ENCODE results near the gene NUP210L. TPM values are rescaled to one million over a fixed set of nuclear protein-coding genes. Genes with fewer than 3 reads are reported as not detected.
A peak's percentile ranks its signal among the peaks of the same experiment; 100 is the strongest.

The NUP210L gene
- polyA plus RNA-seq, 3 donors: 0.03 TPM; not detected in 2

DNA sequence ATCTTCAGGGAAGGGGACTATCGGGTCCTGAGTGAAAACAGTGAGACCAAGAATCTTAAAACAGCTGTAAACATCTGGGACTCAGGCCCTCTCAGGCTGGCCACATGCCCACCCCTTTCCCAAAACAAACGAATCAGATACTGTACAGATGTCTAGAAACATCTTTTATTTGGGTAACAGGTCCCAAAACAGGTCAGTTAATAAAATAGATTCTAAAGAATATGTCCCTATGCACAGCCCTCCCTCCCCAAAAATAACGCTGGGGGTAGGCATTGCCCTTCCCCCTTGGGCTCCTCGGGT lies 196.0 kb downstream of the NUP210L start:
- H3K4me1 Mint-ChIP-seq: peaks cover 61% of the 10 kb centered on the region
- H3K9ac ChIP-seq (ENCODE audit: insufficient read depth, low read length, poor library complexity, severe bottlenecking): no peak overlapping the region

DNA sequence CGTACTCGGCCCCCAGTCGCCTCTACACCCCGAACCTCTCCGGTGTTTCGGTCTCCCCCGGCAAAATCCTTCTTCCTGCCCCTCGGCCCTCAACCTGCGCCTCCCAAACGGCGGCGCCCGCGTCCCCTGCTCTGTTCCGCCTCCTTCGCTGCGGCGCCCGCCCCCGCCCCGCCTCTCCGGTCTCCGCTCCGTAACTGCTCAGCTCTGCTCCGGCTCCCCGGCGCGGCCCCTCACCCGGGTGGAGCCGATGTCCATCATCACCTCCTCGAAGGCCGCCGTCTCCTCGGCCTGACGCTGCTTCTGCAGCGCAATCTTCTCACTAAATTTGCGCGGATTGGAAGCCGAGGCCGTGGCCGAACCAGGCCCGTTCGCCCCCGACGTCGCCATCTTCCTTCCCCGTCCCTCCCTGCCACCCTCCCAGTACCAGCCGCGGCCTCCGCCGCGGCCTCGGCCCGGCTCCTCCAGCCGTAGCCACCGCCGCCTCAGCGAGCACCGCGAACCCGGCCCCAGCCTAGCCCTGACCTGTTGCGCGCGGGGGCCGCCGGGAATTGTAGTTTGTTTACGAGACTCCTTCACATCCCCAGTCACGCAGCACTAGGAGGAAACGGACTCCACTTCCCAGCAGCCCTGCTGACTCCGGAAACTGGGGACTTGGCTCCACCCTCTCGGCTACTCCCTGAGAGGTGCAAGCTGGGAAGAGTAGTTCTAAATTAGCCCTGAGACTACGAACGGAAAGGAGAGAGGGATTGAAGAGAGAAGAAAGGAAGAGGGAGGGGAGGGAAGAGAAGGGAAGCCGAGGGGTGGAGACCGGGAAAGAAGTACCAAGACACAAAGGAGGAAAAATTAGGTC lies 196.5 kb downstream of the NUP210L start, which contains the start of gene CRTC2:
TSS of gene CRTC2 (minus strand) at position 502 of the 850 bp plus-strand sequence. CDS start at position 387, 115 bp downstream.
- Mint-ChIP-seq H3K4me3 (peak within 1 kb of the TSS; percentile 98), H3K27ac (peak within 1 kb of the TSS; percentile 92 to 98 (median 94)), H3K36me3 (peaks cover 32 to 50% of the 10 kb centered on the region in 2 donors), H3K4me1 (peaks cover 61% of the 10 kb centered on the region), H3K27me3 (ENCODE audit: low read depth in 3 of 3) (peaks cover 0 to 1% (median 0%) of the 10 kb centered on the region in 3 donors), H3K9me3 (peaks cover 0 to 4% (median 0%) of the 10 kb centered on the region in 7 donors)
- no peaks in the 10 kb centered on the region for H3K9me3 ChIP-seq (replicated peaks in 1 of 2; ENCODE audit: control insufficient read depth in 1 of 2, insufficient read depth in 1 of 2, low read length in 2 of 2)
- H3K4me3 ChIP-seq (replicated peaks in 1 of 3; ENCODE audit: low read depth in 2 of 3, low read length in 3 of 3): peak within 1 kb of the TSS; percentile 84 to 97 (median 89)
- peak within 1 kb of the TSS; percentile 57 to 87 for H3K27ac ChIP-seq (ENCODE audit: low read depth in 1 of 2, low read length in 2 of 2)
- H3K27me3 ChIP-seq (ENCODE audit: control insufficient read depth in 2 of 2, insufficient read depth in 2 of 2, low read length in 2 of 2): no peaks in the 10 kb centered on the region
- WGBS (ENCODE audit: insufficient coverage): under 1% methylated on average over 72 of the region's 75 CpGs
- TF ChIP-seq, protein P1, sequence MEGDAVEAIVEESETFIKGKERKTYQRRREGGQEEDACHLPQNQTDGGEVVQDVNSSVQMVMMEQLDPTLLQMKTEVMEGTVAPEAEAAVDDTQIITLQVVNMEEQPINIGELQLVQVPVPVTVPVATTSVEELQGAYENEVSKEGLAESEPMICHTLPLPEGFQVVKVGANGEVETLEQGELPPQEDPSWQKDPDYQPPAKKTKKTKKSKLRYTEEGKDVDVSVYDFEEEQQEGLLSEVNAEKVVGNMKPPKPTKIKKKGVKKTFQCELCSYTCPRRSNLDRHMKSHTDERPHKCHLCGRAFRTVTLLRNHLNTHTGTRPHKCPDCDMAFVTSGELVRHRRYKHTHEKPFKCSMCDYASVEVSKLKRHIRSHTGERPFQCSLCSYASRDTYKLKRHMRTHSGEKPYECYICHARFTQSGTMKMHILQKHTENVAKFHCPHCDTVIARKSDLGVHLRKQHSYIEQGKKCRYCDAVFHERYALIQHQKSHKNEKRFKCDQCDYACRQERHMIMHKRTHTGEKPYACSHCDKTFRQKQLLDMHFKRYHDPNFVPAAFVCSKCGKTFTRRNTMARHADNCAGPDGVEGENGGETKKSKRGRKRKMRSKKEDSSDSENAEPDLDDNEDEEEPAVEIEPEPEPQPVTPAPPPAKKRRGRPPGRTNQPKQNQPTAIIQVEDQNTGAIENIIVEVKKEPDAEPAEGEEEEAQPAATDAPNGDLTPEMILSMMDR (IDR thresholded peaks at IDR 0.05): no peak
- H3K4me2 ChIP-seq (replicated peaks; ENCODE audit: extremely low read depth, low read length, poor library complexity, severe bottlenecking): peak within 1 kb of the TSS; percentile 98
- H3K79me2 ChIP-seq (ENCODE audit: insufficient read depth, low read length): peaks cover 84% of the 10 kb centered on the region
- H3K9ac ChIP-seq (ENCODE audit: insufficient read depth, low read length, poor library complexity, severe bottlenecking): peak within 1 kb of the TSS; percentile 76
- H4K20me1 ChIP-seq (ENCODE audit: insufficient read depth, low read length): peaks cover 61% of the 10 kb centered on the region
- peaks cover 27 to 46% of the 10 kb centered on the region in 2 donors for H3K36me3 ChIP-seq (replicated peaks in 1 of 2; ENCODE audit: control insufficient read depth in 1 of 2, insufficient read depth in 2 of 2, low read length in 2 of 2)
- intact Hi-C loops (cut with micrococcal nuclease): loop anchor here in 1 of 2 donors (5.0 kb wide), 1 partner anchor 36 kb away; the partner anchor contains the start of gene GATAD2B
- peaks cover 51 to 63% of the 10 kb centered on the region in 2 donors for H3K4me1 ChIP-seq (ENCODE audit: control insufficient read depth in 1 of 2, insufficient read depth in 2 of 2, low read length in 2 of 2)
- H2AFZ ChIP-seq (ENCODE audit: insufficient read depth, low read depth, low read length, poor library complexity, severe bottlenecking): peak within 1 kb of the TSS; percentile 68
- DNase-seq: peak; percentile 94 to 96 (median 96)

More for the DNA sequence above, 196.0 kb downstream of the NUP210L start:
- Histone ChIP-seq H3K27ac (ENCODE audit: low read depth in 1 of 2, low read length in 2 of 2) (peak overlapping the region; percentile 7 to 87), H3K4me3 (replicated peaks in 1 of 3; ENCODE audit: low read depth in 2 of 3, low read length in 3 of 3) (peak overlapping the region in 1 of 3 experiments; percentile 97), H3K4me2 (replicated peaks; ENCODE audit: extremely low read depth, low read length, poor library complexity, severe bottlenecking) (peak overlapping the region; percentile 98), H2AFZ (ENCODE audit: insufficient read depth, low read depth, low read length, poor library complexity, severe bottlenecking) (no peak overlapping the region), H3K27me3 (ENCODE audit: control insufficient read depth in 2 of 2, insufficient read depth in 2 of 2, low read length in 2 of 2) (no peaks in the 10 kb centered on the region), H3K36me3 (replicated peaks in 1 of 2; ENCODE audit: control insufficient read depth in 1 of 2, insufficient read depth in 2 of 2, low read length in 2 of 2) (peaks cover 21 to 40% of the 10 kb centered on the region in 2 donors), H3K4me1 (ENCODE audit: control insufficient read depth in 1 of 2, insufficient read depth in 2 of 2, low read length in 2 of 2) (peaks cover 54 to 69% of the 10 kb centered on the region in 2 donors), H3K9me3 (replicated peaks in 1 of 2; ENCODE audit: control insufficient read depth in 1 of 2, insufficient read depth in 1 of 2, low read length in 2 of 2) (no peaks in the 10 kb centered on the region), H3K79me2 (ENCODE audit: insufficient read depth, low read length) (peaks cover 84% of the 10 kb centered on the region), H4K20me1 (ENCODE audit: insufficient read depth, low read length) (peaks cover 55% of the 10 kb centered on the region)
- H3K9me3 Mint-ChIP-seq: peaks cover 0 to 4% (median 0%) of the 10 kb centered on the region in 7 donors
- intact Hi-C loops (cut with micrococcal nuclease): loop anchor here in 1 of 2 donors (5.0 kb wide), 1 partner anchor 37 kb away; the partner anchor contains the start of gene GATAD2B
- peaks cover 0 to 1% (median 0%) of the 10 kb centered on the region in 3 donors for H3K27me3 Mint-ChIP-seq (ENCODE audit: low read depth in 3 of 3)
- DNase-seq: no peak
- peaks cover 27 to 44% of the 10 kb centered on the region in 2 donors for H3K36me3 Mint-ChIP-seq
- peak overlapping the region; percentile 98 for H3K4me3 Mint-ChIP-seq
- H3K27ac Mint-ChIP-seq: peak overlapping the region; percentile 92 to 98 (median 94)
- no CpG with 5 or more reads among the region's 4 CpGs for WGBS (ENCODE audit: insufficient coverage)
- TF ChIP-seq, protein P1 (IDR thresholded peaks at IDR 0.05): no peak

All from CD14-positive monocyte (primary cell).